PC-9 (cell line): ENCODE results near the gene RB1.

Experiments
- EZH2 ChIP-seq: fragments of 200-600 bp; sonication (generic); IDR thresholded peaks from 2 replicates; pipeline ENCODE4 v1.8.0; 2017; ENCODE audit warnings: antibody characterized with exemption, low read depth
- TF ChIP-seq, protein P1 (sequence below): fragments of 200-600 bp; sonication (generic); conservative IDR thresholded peaks from 2 replicates; pipeline ENCODE4 v1.6.1; 2017; ENCODE audit warnings: mixed run types, antibody characterized with exemption, mild to moderate bottlenecking, moderate library complexity

DNA sequence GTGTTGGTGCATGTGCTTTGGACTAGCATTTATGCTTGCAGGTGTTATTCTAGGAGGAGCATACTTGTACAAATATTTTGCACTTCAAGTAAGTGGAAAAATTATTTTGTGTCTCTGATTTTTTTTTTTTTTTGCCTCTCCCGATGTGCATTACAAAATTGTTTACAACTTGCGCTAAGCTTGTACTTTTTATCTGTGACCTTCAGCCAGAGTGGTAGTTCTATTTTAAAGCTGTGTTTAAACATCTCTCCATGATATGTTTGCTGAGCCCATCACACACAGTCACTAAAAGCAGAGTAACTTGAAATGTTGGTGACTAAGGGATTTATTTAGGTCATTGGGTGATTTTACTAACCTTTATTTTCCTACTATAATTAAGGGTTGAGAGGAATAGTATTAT, 49.7 kb upstream of the RB1 start:
- TF ChIP-seq EZH2 = no peak
- TF ChIP-seq, protein P1, sequence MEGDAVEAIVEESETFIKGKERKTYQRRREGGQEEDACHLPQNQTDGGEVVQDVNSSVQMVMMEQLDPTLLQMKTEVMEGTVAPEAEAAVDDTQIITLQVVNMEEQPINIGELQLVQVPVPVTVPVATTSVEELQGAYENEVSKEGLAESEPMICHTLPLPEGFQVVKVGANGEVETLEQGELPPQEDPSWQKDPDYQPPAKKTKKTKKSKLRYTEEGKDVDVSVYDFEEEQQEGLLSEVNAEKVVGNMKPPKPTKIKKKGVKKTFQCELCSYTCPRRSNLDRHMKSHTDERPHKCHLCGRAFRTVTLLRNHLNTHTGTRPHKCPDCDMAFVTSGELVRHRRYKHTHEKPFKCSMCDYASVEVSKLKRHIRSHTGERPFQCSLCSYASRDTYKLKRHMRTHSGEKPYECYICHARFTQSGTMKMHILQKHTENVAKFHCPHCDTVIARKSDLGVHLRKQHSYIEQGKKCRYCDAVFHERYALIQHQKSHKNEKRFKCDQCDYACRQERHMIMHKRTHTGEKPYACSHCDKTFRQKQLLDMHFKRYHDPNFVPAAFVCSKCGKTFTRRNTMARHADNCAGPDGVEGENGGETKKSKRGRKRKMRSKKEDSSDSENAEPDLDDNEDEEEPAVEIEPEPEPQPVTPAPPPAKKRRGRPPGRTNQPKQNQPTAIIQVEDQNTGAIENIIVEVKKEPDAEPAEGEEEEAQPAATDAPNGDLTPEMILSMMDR = no peak
